ENCODE results near the gene CCDC97. TPM values are rescaled to one million over a fixed set of nuclear protein-coding genes. Genes with fewer than 3 reads are reported as not detected.
"Not testable (repeated sequence)": the region's sequence is repeated elsewhere in the genome, so short reads cannot be mapped to it uniquely, and the experiment has no call there.

Gene CCDC97
- 10 to 100 TPM; 24.7 to 43.1 TPM for total RNA-seq

- DNase-seq (ENCODE audit: low spot score in 2 of 2): peak; percentile 86 to 92
- Mint-ChIP-seq H3K36me3 (peaks cover 30 to 39% of the 10 kb centered on the region in 2 donors), H3K27ac (peak within 1 kb of the TSS; percentile 97 to 99), H3K9me3 (no peaks in the 10 kb centered on the region)
- ATAC-seq: peak; percentile 72 to 74
Measured at GRCh38 chr19:41310033-41310831, at the start of gene CCDC97. TSS of gene CCDC97 (plus strand) at chr19:41310172. CDS start at chr19:41310311, 139 bp downstream.

- no peak for ATAC-seq
- DNase-seq (ENCODE audit: low spot score in 2 of 2): peak in 1 of 2 donors; percentile 7
- Mint-ChIP-seq H3K36me3 (peaks cover 20 to 25% of the 10 kb centered on the region in 2 donors), H3K27ac (peak overlapping the region; percentile 99 to 100), H3K9me3 (no peaks in the 10 kb centered on the region)
Measured at GRCh38 chr19:41261474-41262190, 48.3 kb upstream of the CCDC97 start.

GRCh38 chr19:41263042-41263849 is 46.7 kb upstream of the CCDC97 start:
- DNase-seq (ENCODE audit: low spot score in 2 of 2): peak; percentile 73 to 95
- Mint-ChIP-seq H3K36me3 (peaks cover 34 to 41% of the 10 kb centered on the region in 2 donors), H3K27ac (peak overlapping the region; percentile 99 to 100), H3K9me3 (no peaks in the 10 kb centered on the region)
- peak; percentile 63 to 65 for ATAC-seq

- H3K27ac Mint-ChIP-seq: peak within 1 kb of the TSS; percentile 100
- ATAC-seq: peak; percentile 69 to 72
- peak; percentile 100 for DNase-seq (ENCODE audit: low spot score in 2 of 2)
- no peaks in the 10 kb centered on the region for H3K9me3 Mint-ChIP-seq
- H3K36me3 Mint-ChIP-seq: peaks cover 34 to 44% of the 10 kb centered on the region in 2 donors
Measured at GRCh38 chr19:41263850-41264580, 46.0 kb upstream of the CCDC97 start, which contains the start of gene HNRNPUL1. TSS of gene HNRNPUL1 (plus strand) at chr19:41264372. CDS start at chr19:41264504, 132 bp downstream.

DNA sequence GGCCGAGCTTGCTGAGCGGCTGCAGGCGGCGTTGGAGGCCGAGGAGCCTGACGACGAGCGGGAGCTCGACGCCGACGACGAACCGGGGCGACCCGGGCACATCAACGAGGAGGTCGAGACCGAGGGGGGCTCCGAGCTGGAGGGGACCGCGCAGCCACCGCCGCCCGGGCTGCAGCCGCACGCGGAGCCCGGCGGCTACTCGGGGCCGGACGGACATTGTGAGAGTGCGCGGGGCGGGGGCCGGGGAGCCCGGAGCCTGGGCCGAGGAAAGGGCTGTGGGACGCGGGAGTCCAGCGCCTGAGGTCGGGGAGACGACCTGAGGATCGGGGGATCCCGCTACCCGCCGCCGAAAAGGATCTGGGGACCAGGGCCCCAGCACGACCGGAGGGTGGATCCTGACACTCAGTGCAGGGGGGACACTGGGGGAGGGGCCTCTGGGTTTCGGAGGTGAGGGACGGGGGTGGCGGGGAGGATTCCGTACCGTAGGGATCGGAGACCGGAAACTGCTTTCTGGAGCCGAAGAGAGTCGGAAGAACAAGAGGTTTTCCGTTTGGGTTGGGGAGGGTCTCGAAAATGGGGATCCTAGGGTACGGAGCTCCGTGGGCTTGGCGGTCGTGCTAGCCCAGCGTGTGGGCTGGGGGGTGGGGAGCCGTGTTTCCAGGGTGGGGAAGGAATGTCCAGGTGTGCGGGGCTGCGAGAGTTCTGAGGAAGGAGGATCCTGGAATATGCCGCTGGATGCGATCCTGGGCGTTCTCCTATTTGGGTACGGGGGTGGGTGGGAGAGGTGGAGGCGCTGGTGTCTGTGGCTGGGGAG is 45.2 kb upstream of the CCDC97 start:
- Mint-ChIP-seq H3K9me3 (no peaks in the 10 kb centered on the region), H3K27ac (peak overlapping the region; percentile 100), H3K36me3 (peaks cover 34 to 44% of the 10 kb centered on the region in 2 donors)
- peak in 1 of 2 donors; percentile 51 for DNase-seq (ENCODE audit: low spot score in 2 of 2)
- ATAC-seq: no peak

DNA sequence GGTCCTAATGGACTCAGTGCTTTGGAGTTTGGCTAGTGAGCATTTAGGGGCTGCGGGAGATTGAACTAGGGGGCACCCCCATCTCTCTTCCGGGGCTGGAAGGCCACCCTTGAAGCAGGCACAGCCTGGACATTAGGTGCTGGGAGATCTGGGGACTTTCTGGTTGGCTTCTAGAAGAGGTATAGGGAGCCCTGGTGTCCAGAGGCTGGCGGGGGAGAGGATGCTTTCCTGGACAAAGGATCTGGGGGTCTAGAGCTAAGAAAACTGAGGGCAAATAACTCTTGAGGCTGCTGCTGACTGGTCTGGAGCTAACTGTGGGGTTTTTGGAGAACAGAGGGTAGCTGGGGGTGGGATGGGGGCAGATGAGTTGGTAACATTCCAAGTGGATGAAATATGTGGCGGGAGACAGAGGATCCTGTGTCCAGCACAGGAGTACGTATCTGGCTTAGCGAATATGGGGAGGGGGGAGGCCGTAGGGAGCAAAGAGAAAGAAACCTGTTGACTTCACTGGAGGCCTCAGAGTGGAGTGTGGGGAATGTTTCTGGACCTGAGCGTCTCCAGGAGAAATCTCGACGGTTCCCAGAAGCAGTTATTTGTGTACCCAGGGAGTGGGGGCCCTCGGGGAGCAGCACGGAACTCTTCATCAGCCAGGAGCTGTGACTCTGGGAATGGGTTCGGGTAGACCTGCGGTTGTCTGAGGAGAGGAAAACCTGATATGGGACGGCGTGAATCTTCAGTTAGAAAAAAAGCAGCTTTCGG is 44.4 kb upstream of the CCDC97 start:
- Mint-ChIP-seq H3K27ac (peak overlapping the region; percentile 100), H3K9me3 (no peaks in the 10 kb centered on the region), H3K36me3 (peaks cover 34 to 44% of the 10 kb centered on the region in 2 donors)
- ATAC-seq (no peak), DNase-seq (ENCODE audit: low spot score in 2 of 2) (peak in 1 of 2 donors; percentile 19)

DNA sequence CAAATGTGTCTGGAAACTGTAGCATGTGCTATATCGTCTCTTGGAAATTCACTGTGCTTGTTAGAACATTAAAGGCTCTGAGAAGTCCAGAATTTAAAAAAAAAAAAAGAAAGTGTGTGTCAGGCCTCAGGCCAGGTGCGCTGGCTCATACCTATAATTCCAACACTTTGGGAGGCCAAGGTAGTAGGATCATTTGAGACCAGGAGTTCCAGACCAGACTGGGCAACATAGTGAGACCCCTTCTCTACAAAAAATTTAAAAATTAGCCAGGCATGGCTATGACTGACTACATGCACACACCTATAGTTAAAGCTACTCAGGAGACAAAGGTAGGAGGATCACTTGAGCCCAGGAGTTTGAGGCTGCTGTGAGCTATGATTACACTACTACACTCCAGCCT is 40.9 kb upstream of the CCDC97 start:
- no peak for ATAC-seq
- peaks cover 59 to 69% of the 10 kb centered on the region in 2 donors for H3K36me3 Mint-ChIP-seq
- no peak overlapping the region for H3K27ac Mint-ChIP-seq
- no peaks in the 10 kb centered on the region for H3K9me3 Mint-ChIP-seq
- no peak for DNase-seq (ENCODE audit: low spot score in 2 of 2)

- no peak overlapping the region for H3K27ac Mint-ChIP-seq
- H3K9me3 Mint-ChIP-seq: no peaks in the 10 kb centered on the region
- no peak for ATAC-seq
- peaks cover 63 to 74% of the 10 kb centered on the region in 2 donors for H3K36me3 Mint-ChIP-seq
- no peak for DNase-seq (ENCODE audit: low spot score in 2 of 2)
Measured at GRCh38 chr19:41269571-41269970, 40.4 kb upstream of the CCDC97 start.

- no peak for ATAC-seq
- H3K9me3 Mint-ChIP-seq: no peaks in the 10 kb centered on the region
- no peak for DNase-seq (ENCODE audit: low spot score in 2 of 2)
- peaks cover 38 to 54% of the 10 kb centered on the region in 2 donors for H3K36me3 Mint-ChIP-seq
- no peak overlapping the region for H3K27ac Mint-ChIP-seq
Measured at GRCh38 chr19:41273076-41273475, 36.9 kb upstream of the CCDC97 start.

DNA sequence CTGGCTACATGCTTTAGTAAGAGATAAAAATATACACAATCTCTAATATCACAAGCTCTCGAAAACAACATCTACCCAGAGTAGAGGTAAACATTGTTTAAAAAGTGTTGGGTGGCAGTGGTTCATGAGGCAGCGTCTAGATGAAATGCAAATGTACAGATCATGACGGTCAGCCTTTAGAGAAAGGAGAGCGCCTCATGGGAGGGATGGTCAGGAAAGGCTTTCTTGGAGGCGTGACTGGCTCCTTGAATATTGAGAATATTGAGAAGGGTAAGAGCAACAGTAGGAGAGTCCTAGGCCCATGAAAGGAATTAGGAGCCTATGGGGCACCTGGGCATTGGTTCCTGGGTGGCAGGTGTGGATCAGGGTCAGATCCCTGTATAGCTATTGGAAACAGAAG is 35.2 kb upstream of the CCDC97 start:
- Mint-ChIP-seq H3K36me3 (peaks cover 51 to 61% of the 10 kb centered on the region in 2 donors), H3K27ac (peak overlapping the region; percentile 29 to 90), H3K9me3 (no peaks in the 10 kb centered on the region)
- DNase-seq (ENCODE audit: low spot score in 2 of 2): no peak
- no peak for ATAC-seq

DNA sequence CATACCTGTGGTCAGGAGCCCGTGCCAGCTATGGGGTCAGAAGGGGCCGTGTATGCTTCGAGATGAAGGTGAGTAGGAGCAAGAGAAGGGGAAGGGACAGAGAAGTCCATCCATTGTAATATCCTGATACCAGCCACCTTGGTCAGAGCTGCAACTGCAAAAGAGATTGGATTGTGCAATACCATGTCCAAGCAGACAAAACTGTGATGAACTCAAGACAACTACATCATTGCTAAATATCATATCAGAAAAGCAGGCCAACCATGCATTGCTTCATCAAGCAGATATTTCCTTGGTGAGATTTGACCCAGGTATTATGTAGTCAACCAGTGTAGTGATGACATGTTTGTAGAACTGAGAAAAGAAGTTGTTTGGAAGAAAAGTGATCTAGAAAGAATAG is 33.7 kb upstream of the CCDC97 start:
- H3K27ac Mint-ChIP-seq: no peak overlapping the region
- H3K9me3 Mint-ChIP-seq: no peaks in the 10 kb centered on the region
- DNase-seq (ENCODE audit: low spot score in 2 of 2) (no peak), ATAC-seq (no peak)
- H3K36me3 Mint-ChIP-seq: peaks cover 60 to 66% of the 10 kb centered on the region in 2 donors

GRCh38 chr19:41278478-41278877 is 31.5 kb upstream of the CCDC97 start:
- ATAC-seq (no peak), DNase-seq (ENCODE audit: low spot score in 2 of 2) (no peak)
- Mint-ChIP-seq H3K9me3 (no peaks in the 10 kb centered on the region), H3K27ac (no peak overlapping the region), H3K36me3 (peaks cover 44 to 50% of the 10 kb centered on the region in 2 donors)

GRCh38 chr19:41288673-41289530 is 21.1 kb upstream of the CCDC97 start:
- Mint-ChIP-seq H3K9me3 (no peaks in the 10 kb centered on the region), H3K27ac (peak overlapping the region in 1 of 2 donors; percentile 41), H3K36me3 (peaks cover 8 to 24% of the 10 kb centered on the region in 2 donors)
- no peak for ATAC-seq
- no peak for DNase-seq (ENCODE audit: low spot score in 2 of 2)

GRCh38 chr19:41289814-41290213 is 20.2 kb upstream of the CCDC97 start:
- not testable (repeated sequence) for H3K9me3 Mint-ChIP-seq, ATAC-seq
- H3K36me3 Mint-ChIP-seq: peaks cover 17 to 28% of the 10 kb centered on the region in 2 donors

More at GRCh38 chr19:41289814-41290213, 20.2 kb upstream of the CCDC97 start:
- not testable (repeated sequence) for DNase-seq (ENCODE audit: low spot score in 2 of 2)
- H3K27ac Mint-ChIP-seq: peak overlapping the region in 1 of 2 donors; percentile 81

Data from activated naive CD4-positive, alpha-beta T cell treated with anti-CD3 and anti-CD28 coated beads, Interleukin-2, amount 50 U/mL, for 72 hours (primary cell).